CD4-positive, alpha-beta T cell treated with Interleukin-6 for 4 hours (primary cell): ENCODE data around the gene ADAMTS4.

Experiments
- DNase-seq: peaks from one replicate; pipeline ENCODE4 v3.0.0-alpha.2; 2020; ENCODE audit warnings: mixed read lengths

The ADAMTS4 gene

GRCh38 chr1:161171191-161171590, 27.7 kb downstream of the ADAMTS4 start:
- no peak for DNase-seq

GRCh38 chr1:161168906-161169305, 29.9 kb downstream of the ADAMTS4 start:
- DNase-seq, result no peak

GRCh38 chr1:161166669-161167548, 31.9 kb downstream of the ADAMTS4 start:
- no peak for DNase-seq

GRCh38 chr1:161165742-161166668, 32.8 kb downstream of the ADAMTS4 start, which contains the start of gene PPOX:
Gene PPOX (plus strand): TSS chr1:161166426. CDS start chr1:161166848, 422 bp downstream.
- peak; percentile 93 for DNase-seq

GRCh38 chr1:161164901-161165610, 33.8 kb downstream of the ADAMTS4 start:
- no peak for DNase-seq

GRCh38 chr1:161163793-161164192, 35.1 kb downstream of the ADAMTS4 start:
- DNase-seq, result no peak

GRCh38 chr1:161162806-161163205, 36.0 kb downstream of the ADAMTS4 start:
- no peak for DNase-seq

GRCh38 chr1:161162052-161162451, 36.8 kb downstream of the ADAMTS4 start:
- no peak for DNase-seq

GRCh38 chr1:161161652-161162051, 37.2 kb downstream of the ADAMTS4 start:
- no peak for DNase-seq

- no peak for DNase-seq
Measured at GRCh38 chr1:161160671-161161145, 38.1 kb downstream of the ADAMTS4 start.

- DNase-seq, result no peak
Measured at GRCh38 chr1:161159913-161160243, 39.0 kb downstream of the ADAMTS4 start.

GRCh38 chr1:161159087-161159912, 39.6 kb downstream of the ADAMTS4 start, which contains the start of gene USP21:
Gene USP21 (plus strand): TSS chr1:161159500. CDS start chr1:161160641, 1,141 bp downstream.
- DNase-seq, result peak; percentile 94

GRCh38 chr1:161158316-161159010, 40.4 kb downstream of the ADAMTS4 start:
- no peak for DNase-seq

GRCh38 chr1:161157867-161158266, 41.0 kb downstream of the ADAMTS4 start:
- DNase-seq, result no peak

GRCh38 chr1:161153682-161154337, 45.0 kb downstream of the ADAMTS4 start, which contains the start of gene UFC1:
Gene UFC1 (plus strand): TSS chr1:161153978. CDS start chr1:161153998, 20 bp downstream.
- DNase-seq, result peak; percentile 82

GRCh38 chr1:161153176-161153575, 45.7 kb downstream of the ADAMTS4 start:
- DNase-seq, result no peak

- DNase-seq, result no peak
Measured at GRCh38 chr1:161145832-161146231, 53.0 kb downstream of the ADAMTS4 start.

- DNase-seq, result no peak
Measured at GRCh38 chr1:161140755-161141400, 58.0 kb downstream of the ADAMTS4 start.

- peak; percentile 64 for DNase-seq
Measured at GRCh38 chr1:161139766-161140165, 59.1 kb downstream of the ADAMTS4 start.

GRCh38 chr1:161138431-161138830, 60.4 kb downstream of the ADAMTS4 start:
- DNase-seq, result no peak
